Measurements from ENCODE around the gene DYNC1H1. TPM values are rescaled to one million over a fixed set of nuclear protein-coding genes. Genes with fewer than 3 reads are reported as not detected.
A peak's percentile ranks its signal among the peaks of the same experiment; 100 is the strongest.

Gene DYNC1H1
- total RNA-seq: 718 to 842 TPM (median 735 TPM) in 3 replicates
- long read RNA-seq, full-length matches to known transcripts: 7 of 278 reads
- long read RNA-seq, partial matches to known transcripts: 259 of 278 reads
- long read RNA-seq, other reads (novel, unspliced or antisense): 12 of 278 reads

- H3K9me3 Mint-ChIP-seq (ENCODE audit: low read depth): no peaks in the 10 kb centered on the region
- H3K27me3 Mint-ChIP-seq (ENCODE audit: low read depth): no peaks in the 10 kb centered on the region
- no peak for DNase-seq (ENCODE audit: low spot score)
- H3K4me1 Mint-ChIP-seq (ENCODE audit: low read depth): peaks cover 63% of the 10 kb centered on the region
- H3K36me3 Mint-ChIP-seq (ENCODE audit: low read depth): peaks cover 5% of the 10 kb centered on the region
- H3K4me3 Mint-ChIP-seq (ENCODE audit: unreplicated experiment): peak within 1 kb of the TSS; percentile 87
- H3K27ac Mint-ChIP-seq (ENCODE audit: unreplicated experiment): peak within 1 kb of the TSS; percentile 96
- no peak for TF ChIP-seq CTCF (IDR thresholded peaks at IDR 0.05)
These were observed at the start of gene DYNC1H1 for GRCh38 chr14:101964297-101965180. DYNC1H1 (plus strand) TSS chr14:101964573; CDS start chr14:101964692, 119 bp downstream.

GRCh38 chr14:101915871-101916815, 48.2 kb upstream of the DYNC1H1 start:
- peaks cover 11% of the 10 kb centered on the region for H3K4me1 Mint-ChIP-seq (ENCODE audit: low read depth)
- H3K4me3 Mint-ChIP-seq (ENCODE audit: unreplicated experiment): no peak overlapping the region
- H3K36me3 Mint-ChIP-seq (ENCODE audit: low read depth): peaks cover 23% of the 10 kb centered on the region
- no peak for TF ChIP-seq CTCF (IDR thresholded peaks at IDR 0.05)
- H3K27me3 Mint-ChIP-seq (ENCODE audit: low read depth): no peaks in the 10 kb centered on the region
- no peak for DNase-seq (ENCODE audit: low spot score)
- no peak overlapping the region for H3K27ac Mint-ChIP-seq (ENCODE audit: unreplicated experiment)
- H3K9me3 Mint-ChIP-seq (ENCODE audit: low read depth): no peaks in the 10 kb centered on the region

GRCh38 chr14:101916816-101917412, 47.5 kb upstream of the DYNC1H1 start:
- no peak for DNase-seq (ENCODE audit: low spot score)
- H3K4me3 Mint-ChIP-seq (ENCODE audit: unreplicated experiment): no peak overlapping the region
- peaks cover 11% of the 10 kb centered on the region for H3K4me1 Mint-ChIP-seq (ENCODE audit: low read depth)
- no peak for TF ChIP-seq CTCF (IDR thresholded peaks at IDR 0.05)
- H3K36me3 Mint-ChIP-seq (ENCODE audit: low read depth): peaks cover 28% of the 10 kb centered on the region
- no peaks in the 10 kb centered on the region for H3K27me3 Mint-ChIP-seq (ENCODE audit: low read depth)
- H3K27ac Mint-ChIP-seq (ENCODE audit: unreplicated experiment): peak overlapping the region; percentile 55
- no peaks in the 10 kb centered on the region for H3K9me3 Mint-ChIP-seq (ENCODE audit: low read depth)

GRCh38 chr14:101917413-101918017, 46.9 kb upstream of the DYNC1H1 start:
- Mint-ChIP-seq H3K9me3 (ENCODE audit: low read depth) (no peaks in the 10 kb centered on the region), H3K27ac (ENCODE audit: unreplicated experiment) (peak overlapping the region; percentile 55), H3K4me1 (ENCODE audit: low read depth) (peaks cover 11% of the 10 kb centered on the region), H3K4me3 (ENCODE audit: unreplicated experiment) (no peak overlapping the region), H3K36me3 (ENCODE audit: low read depth) (peaks cover 26% of the 10 kb centered on the region), H3K27me3 (ENCODE audit: low read depth) (no peaks in the 10 kb centered on the region)
- no peak for DNase-seq (ENCODE audit: low spot score)
- TF ChIP-seq CTCF (IDR thresholded peaks at IDR 0.05): no peak
